Glomerular visceral epithelial cell (primary cell): ENCODE measurements around the gene NOTUM.
A peak's percentile ranks its signal among the peaks of the same experiment; 100 is the strongest.

Source experiments
- DNase-seq: peaks from one replicate; pipeline ENCODE4 v3.0.0-alpha.2; 2016; ENCODE audit errors: extremely low spot score

Gene NOTUM

DNA sequence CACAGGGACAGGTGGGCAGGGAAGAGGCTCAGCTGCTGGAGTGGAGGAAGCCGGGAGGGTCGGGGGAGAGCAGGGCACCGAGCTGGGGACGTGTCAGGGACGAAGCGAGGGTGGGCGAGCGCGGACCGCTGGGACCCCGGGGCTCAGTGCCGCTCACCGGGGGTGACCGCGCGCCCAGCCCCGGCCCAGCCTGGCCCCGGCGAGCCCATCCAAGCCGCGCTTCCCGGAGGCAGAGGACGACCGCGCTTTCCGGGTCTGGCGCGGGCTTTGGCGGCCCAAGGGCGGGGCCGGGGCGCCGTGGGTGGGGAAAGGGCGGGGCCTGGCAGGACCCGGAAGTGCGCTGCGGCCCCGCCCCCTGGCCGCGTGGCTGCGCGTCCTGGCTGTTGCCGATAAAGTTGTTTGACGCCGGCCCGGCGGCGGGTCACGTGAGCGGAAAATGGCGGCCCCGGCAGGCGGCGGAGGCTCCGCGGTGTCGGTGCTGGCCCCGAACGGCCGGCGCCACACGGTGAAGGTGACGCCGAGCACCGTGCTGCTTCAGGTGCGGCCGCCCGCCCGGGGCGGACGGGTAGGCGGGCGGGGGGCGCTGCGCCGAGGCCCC lies 16.3 kb upstream of the NOTUM start, which contains the start of gene ASPSCR1:
Gene ASPSCR1, plus strand, starts transcription at position 419 of the 598 bp plus-strand sequence. Its CDS starts 18 bp downstream, at position 437.
- DNase-seq, result peak; percentile 93

DNA sequence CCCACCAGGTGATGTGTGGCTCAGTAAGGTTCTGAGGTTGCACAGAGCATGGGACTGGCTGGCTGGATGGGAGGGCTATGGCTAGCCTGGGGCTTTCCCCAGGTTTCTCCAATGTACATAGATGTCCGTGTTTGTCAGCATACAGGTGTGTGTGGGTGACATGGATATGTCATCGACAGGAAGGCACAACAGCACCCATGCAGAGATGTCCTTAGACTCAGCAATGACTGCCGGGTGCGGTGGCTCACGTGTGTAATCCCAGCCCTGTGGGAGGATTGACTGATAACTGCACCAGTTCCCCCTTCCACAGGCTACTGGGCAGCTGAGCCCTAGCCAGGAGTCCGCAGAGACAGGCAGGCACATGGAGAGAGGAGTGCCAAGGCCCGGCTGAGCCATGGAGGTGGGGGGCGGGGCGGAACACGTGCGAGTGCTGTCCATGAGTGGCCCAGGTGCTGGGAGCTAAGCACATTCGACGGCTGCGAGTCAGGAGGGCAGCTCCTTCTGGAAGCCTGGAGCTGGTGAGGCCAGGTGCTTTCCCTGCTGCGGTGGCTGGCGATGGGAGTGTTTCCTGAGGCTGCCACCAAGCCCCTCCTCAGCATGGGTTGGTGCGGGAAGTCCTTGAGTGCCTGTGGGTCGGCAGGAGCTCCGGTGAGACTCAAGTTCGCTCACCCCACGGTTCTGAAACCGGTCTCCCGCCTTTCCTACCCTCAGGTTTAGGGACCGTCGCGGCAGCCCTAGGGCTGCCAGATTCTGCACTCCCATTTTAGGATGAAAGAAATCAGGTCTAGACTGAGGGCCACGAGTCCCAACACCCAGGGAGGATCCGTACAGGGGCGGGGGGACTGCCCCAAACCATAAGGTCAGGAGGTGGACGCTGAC lies 15.6 kb upstream of the NOTUM start:
- DNase-seq, result peak; percentile 57

DNA sequence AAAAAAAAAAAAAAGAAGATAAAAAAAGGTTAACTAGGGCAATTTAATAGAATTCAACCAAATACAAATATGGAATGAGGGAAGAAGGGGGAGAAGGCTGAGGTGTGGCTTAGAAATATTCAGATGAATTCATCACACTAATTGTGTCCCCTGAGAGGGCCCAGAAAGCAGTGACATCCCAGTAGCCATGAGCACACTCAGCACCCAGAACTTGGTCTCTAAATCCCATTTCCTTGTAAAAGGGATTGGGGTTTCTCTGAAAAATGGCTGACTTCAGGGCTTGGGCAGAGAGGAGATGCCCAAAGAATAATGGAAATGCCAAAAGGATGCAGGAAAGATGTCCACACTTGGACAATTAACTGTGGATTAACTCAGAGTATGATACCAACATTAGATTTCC lies 12.4 kb upstream of the NOTUM start:
- DNase-seq, result no peak

DNA sequence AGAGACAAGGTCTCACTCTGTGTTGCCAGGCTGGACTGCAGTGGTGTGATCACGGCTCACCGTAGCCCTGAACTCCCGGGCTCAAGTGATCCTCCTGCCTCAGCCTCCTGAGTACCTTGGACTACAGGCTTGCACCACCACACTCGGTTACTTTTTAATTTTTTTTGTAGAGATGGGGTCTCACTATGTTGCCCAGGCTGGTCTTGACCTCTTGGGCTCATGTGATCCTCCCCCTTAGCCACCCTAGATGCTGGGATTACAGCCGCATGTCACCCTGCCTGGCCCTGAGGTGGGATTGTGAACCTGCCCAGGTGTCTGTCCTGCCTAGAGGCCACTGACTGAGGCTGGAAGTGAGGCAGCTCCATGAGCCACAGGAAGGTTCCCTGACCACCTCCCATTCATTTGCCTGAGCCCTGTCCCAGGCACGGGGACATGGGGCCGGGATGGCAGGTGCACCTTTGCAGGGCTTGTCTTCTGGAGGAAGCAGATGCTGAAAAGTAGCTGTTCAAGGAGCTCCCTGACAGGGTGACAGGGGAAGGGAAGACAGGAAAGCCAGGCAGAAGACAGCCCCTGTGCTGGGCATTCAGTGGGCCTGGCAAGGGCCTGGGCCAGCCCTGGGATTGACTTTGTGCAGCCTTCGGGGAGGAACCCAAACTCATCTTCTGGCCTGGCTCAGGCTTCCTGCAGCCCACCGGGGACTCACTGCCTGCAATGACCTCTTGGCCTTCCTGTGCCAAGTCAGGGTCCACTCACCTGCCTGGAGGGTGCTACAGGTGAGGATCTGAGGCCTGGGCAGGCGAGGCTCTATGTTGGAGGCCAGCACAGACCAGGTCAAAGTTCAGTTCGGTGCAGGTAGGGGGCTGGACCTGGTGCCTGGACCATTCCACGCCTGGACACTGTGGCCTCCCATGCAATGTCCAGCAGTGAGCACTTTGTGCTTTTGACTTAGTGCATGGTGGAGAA lies 8.1 kb upstream of the NOTUM start:
- DNase-seq, result no peak

DNA sequence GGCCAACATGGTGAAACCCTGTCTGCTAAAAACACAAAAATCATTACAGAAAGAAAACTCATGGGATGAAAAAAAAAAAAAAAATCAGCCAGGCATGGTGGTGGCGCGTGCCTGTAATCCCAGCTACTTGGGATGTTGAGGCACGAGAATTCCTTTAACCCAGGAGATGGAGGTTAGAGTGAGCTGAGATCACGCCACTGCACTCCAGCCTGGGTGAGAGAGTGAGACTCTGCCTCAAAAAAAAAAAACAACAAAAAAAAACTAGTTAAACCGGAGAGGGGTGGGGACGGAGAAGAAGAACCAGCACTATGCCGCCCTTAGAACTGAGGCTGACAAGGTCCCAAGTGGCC lies 7.4 kb upstream of the NOTUM start:
- no peak for DNase-seq

DNA sequence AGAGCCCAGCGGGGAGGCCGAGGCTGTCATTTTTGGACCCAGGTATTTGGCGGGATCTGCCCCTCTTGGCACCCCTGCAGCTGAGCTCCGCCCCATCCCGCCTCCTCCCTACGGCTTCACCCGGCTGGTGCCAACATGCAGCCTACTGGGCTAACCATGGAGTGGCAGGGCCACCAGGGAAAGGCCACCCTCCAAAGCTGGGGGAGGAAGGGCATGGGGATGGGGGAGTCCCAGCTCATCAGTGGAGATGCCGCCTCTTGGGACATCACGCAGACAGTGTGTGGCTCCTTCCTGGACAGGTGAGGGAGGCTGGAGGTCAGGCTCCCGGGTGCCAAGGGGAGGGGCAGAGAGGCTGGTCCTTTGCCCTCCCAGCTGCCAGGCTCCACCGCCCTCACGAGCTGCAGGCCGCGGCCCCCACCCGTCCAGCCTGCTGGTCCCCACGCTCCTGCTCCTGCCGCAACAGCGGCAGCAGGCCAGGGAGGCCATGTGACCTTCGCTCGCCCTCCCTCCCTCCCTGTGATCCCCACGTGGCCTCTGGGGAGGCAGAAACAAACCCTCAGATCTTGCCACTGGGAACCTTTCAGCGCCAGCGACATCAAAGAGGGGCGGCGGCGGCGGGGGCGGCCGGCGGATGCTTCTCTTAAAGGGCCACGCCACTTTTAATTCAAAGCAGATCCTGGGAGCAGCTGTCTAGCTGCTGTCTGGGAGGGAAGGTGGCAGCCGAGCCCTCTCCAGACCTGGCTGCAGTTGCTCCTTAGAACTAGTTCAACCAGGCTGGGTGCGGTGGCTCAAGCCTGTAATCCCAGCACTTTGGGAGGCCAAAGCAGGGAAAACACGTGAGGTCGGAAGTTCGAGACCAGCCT lies 6.8 kb upstream of the NOTUM start:
- peak; percentile 59 for DNase-seq

DNA sequence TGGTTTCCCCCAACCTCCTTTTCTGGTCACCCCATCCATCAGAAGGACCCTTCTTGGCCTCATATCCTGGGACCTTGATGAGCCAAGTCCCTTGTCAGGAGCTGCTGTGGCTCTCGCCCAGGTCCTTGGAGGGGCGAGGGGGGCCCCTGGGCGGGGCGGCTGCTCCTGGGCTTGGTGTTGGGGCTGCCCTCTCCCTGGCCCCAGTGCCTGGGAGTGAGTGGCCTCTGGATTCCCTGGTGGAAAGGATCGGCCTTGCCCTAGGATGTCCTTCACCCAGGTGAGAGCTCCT lies 6.2 kb upstream of the NOTUM start:
- DNase-seq, result no peak

DNA sequence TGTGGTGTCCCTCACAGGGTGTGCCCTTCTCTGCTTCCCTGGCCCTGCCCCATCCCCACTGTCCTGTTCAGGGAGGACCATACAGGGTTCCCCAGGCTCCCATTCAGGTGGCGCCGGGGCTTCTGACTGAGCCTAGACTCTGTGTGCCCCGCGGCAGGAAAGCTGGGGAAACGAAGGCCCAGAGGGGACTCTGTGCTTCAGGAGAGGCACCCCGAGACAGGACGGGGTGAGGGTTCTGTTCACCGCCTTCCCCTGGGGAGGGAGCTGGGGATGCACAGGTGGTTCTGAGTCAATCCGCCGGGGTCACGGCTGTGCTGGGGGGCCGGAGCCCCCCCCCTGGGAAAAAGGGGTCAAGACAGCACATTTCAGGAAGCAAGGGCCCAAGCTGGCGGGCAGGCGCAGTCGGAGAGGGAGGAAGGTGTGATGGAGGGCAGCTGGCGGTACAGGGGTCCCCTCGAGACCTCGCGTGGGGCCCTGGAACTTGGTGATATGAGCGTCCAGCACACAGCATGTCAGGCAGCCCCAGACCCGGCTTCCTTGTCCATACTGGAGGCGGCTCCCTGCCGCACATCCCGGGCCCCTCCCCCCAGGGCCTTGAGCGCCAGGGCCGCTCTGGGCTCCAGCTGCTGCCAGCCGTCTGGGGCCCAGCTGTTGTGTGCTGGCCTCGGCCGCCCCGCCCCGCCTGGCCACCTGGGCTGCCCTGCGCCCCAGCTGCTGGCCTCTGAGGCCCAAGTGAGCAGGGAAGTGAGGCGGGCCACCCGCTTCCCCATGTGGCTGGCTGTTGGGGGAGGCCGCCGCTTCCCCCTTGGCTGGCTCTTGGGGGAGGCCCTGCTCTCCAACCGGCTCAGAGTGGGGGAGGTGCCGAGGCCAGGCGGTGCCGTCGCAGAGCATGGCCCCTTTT lies 5.6 kb upstream of the NOTUM start:
- no peak for DNase-seq

DNA sequence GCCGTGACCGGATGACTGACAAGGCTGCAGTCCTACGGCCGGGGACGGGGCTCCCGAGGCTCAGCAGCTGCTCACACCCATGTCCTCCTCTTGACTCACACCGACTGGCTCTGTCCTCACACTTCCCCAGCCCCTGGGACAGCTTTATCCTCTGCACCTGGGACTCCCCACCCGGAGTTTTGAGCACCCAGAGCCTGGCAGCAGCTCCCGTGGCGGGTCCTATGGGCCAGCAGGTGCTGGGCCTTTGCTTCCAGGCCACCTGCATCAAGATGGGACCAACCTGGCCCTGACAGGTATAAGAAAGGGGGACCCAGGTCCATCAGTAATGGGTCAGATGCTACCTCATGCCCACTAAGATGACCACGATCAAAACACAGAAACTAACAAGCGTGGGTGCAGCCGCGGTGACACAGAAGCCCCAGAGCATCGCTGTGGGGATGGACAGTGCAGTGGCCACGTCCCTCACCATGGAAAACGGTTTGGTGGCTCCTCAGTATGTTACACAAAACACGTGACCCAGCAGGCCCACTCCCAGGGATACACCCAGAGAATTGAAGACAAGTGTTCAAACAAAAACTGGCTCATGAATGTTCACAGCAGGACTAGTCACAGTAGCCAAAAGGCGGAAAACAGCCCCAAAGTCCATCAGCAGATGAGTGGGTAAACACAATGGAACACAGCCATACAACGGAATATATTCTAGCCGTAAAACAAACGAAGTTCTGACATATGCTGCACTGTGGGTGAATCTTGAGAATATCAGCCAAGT lies 3.3 kb upstream of the NOTUM start:
- DNase-seq, result no peak

DNA sequence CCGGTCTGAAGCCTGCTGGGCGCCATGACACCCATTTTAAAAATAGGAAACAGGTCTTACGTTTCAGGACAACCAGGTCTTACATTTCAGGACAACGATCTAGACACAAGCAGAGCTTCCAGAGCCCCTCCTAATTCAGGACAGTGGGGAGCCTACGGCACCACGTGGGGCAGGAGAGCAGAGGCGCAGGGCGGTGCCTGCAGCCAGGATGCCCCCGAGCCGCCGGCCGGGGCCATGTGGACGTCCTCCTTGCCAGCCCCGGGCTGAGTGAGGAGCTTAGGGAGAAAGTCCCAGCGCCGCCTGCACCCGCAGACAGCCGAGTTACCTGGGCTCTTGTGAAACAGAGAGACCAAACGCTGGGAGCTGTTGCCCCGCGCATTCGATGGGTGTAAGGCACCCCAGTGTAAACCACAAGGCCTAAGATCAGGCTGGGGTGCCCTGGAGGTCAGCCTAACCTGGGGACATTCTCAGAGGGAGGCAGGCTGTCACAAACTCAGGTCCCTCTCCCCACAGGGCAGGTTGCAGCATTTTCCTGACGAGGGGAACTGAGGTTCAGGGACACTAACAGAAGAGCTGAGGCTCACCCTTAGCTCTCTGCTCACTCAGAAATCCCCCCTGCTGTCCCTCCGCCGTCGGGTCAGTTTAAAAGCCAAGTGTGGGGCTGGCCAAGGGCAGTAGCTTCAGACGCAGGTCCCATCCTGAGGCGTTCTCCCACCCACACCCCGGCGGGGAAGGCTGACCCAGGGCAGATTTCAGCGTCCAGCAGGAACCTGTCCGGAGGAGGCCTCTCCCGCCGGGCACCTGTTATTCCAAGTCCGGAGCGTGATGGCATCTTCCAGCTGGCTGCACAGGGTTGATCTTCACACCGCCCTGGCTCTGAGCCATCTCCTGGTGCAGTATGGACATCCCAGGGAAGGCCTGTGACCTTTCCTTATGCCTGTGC lies 1.8 kb upstream of the NOTUM start:
- DNase-seq, result peak; percentile 64

DNA sequence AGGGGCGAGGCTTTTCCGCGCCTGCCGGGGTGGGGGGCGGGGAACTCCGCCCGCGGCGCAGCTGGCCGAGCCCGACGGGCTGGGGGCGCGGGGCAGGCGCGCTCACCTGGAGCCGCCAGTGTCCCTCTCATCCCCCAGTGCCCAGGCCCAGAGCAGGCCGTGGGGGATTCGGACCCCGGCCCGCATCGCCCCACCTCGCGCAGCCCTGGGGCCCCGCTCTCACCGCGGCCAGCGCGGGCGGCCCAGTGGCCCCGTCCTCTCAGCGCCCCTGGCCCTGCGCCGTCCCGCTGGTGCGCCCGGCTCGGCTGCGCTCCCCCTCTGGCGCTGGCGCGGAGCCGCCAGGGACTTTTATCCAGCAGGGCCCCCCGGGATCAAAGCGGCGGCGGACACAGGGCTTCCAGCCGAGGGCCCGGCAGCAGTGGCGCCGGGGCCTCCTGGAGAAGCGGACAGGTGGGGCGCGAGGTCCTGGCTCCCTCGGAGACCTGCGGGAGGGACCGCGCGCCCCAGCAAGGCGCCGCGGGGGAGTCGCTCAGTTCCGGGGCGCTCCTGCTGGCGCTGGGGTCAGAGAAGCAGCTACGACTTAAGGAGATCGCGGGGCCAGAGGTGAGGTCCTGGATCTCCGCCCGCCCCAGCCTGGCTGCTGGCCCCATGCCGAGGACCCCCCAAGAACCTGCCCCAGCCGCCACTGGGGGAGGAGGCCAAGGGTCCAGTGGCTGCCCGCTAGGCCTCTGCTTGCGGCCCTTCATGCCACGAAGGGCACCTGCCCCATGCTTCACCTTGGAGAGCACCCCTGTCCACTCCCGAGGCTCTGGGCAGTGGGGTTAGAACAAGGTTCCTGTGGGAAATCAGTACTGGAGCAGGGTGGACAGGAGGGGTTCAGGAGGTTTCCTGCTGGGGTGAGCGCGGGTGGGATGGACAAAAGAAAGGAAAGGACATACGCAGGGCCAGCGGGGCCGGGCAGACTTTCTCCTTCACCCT lies 823 bp upstream of the NOTUM start:
- DNase-seq, result no peak

DNA sequence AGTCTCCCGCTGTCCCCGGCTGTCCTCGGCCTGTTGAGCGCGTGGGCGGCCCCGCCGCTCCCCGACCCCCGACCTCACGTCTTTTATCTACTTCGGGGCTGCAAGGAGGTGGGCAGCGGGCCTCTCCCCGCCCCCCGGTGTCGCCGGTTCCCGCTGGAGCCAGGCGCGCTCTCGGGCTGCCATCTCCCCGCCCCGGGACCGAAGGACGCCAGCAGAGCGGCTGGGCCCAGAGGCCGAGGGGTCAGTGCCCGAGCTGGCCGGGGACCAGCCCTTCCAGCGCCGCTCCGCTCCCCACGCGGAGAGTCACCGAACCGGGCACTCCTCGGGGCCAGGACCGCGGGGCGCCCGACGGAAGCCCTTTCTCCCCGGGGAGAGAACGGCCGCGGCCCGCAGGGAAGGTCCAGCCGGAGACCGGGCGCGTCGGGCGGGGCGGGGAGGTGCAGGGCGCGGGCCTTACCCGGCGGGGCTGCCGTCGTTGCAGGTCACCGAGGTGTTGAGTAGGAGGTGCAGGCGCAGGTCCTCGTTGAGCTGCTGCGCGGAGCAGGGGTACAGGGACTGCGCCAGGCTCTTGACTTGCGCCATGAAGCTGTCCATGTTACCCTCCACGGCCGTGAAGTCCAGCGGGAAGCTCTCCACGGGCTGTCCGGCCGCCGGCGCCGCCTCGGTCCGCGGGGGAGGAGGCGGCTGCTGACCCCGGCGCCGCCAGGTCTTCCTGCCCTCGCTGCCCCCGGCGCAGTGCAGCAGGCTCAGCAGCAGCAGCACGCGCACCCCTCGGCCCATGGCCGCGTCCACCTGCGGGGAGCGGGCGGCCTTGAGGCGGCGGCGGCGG lies 643 bp downstream of the NOTUM start:
- DNase-seq, result no peak

DNA sequence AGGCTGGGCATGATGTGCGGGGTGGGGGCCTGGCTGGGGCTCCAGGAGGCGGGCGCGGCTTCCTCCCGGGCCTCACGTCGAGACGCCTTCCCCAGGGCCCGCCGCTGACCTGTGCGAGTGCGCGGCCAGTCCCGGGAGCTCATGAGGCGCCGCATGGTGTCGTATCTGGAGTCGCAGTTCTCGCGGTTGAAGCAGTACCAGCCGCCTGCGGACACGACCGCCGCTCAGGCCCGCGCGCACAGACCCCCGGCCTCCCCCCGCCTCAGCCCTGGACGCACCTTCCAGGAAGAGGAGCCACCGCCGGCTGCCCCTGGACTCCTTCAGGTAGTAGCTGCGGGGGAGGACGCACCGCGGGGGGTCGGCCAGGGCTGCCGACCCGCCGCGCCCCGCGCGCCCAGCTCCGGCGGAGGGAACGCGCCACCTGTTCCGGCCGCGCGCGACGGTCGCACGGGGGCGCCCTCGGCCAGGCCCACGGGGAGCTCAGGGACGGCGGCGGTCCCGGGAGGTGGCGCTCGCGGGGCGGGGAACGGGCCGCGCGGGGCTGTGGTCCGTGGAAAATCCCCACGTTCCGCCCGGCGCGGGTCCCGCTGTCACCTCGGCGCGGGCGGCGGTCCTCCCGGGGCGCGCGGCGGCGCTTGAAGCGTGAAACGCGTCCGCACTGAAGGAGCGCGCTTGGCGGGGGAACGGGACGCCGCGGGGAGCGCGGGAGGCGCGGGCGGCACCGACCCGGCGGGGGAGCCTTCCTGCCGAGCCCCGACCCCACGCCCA lies 1.4 kb downstream of the NOTUM start:
- peak; percentile 65 for DNase-seq

DNA sequence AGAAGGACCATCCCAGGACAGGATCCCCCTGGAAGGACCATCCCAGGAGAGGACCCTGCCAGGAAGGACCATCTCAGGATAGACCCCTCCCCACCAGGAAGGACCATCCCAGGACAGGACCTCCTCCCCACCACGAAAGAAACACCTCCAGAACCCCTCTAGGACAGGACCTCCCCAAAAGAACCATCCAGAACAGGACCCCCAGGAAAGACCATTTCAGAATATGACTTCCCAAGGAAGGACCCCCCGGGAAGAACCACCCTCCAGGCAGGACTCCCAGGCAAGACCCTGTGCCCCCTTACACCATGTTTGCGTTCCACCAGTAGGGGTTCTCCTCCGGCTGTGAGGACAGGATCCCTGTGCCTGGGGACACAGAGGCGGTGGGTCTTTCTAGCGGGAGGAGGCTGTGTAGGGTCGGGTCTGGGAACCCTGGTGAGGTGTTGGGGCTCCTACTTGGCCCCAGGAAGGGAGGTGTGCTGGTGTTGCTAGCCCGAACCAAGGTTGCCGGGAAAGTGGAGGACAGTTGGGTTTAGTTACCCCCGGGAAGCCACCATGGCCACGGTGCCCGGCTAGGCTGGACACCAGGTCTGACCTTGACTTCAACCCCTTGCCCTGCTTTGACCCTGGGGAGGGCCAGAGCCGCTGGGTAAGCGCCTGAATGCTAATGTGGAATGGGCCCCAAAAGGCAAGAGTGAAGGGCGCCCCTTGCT lies 2.2 kb downstream of the NOTUM start:
- no peak for DNase-seq
